Epidermal melanocyte (primary cell): Measurements from ENCODE around the gene AKR1C8.
"Not testable (repeated sequence)": the region's sequence is repeated elsewhere in the genome, so short reads cannot be mapped to it uniquely, and the experiment has no call there.

Source experiments
- DNase-seq: peaks from one replicate; pipeline ENCODE4 v3.0.0; 2011; ENCODE audit warnings: low spot score; ENCODE audit not compliant: insufficient read length

The AKR1C8 gene

GRCh38 chr10:5184987-5185775, at the start of gene AKR1C8:
Gene AKR1C8, minus strand, starts transcription at chr10:5185150. Its CDS starts 46 bp downstream, at chr10:5185104.
- no peak for DNase-seq

- no peak for DNase-seq
Measured at GRCh38 chr10:5234106-5234860, 49.3 kb upstream of the AKR1C8 start.

- DNase-seq, result no peak
Measured at GRCh38 chr10:5233324-5233723, 48.4 kb upstream of the AKR1C8 start.

- DNase-seq, result no peak
Measured at GRCh38 chr10:5229019-5229418, 44.1 kb upstream of the AKR1C8 start.

GRCh38 chr10:5222942-5223341, 38.0 kb upstream of the AKR1C8 start:
- not testable (repeated sequence) for DNase-seq

- DNase-seq, result no peak
Measured at GRCh38 chr10:5219262-5219661, 34.3 kb upstream of the AKR1C8 start.

GRCh38 chr10:5216801-5217200, 31.9 kb upstream of the AKR1C8 start:
- no peak for DNase-seq

GRCh38 chr10:5211696-5212536, 27.0 kb upstream of the AKR1C8 start:
- no peak for DNase-seq

GRCh38 chr10:5210261-5210660, 25.3 kb upstream of the AKR1C8 start:
- DNase-seq, result not testable (repeated sequence)

- DNase-seq, result not testable (repeated sequence)
Measured at GRCh38 chr10:5209776-5210175, 24.8 kb upstream of the AKR1C8 start.

- no peak for DNase-seq
Measured at GRCh38 chr10:5206799-5207198, 21.8 kb upstream of the AKR1C8 start.

- DNase-seq, result no peak
Measured at GRCh38 chr10:5199398-5199797, 14.4 kb upstream of the AKR1C8 start.

- no peak for DNase-seq
Measured at GRCh38 chr10:5198386-5198785, 13.4 kb upstream of the AKR1C8 start.

GRCh38 chr10:5196702-5197113, 11.8 kb upstream of the AKR1C8 start, which contains the start of gene AKR1C4:
Gene AKR1C4, plus strand, starts transcription at chr10:5196837. Its CDS starts 31 bp downstream, at chr10:5196868.
- DNase-seq, result no peak

GRCh38 chr10:5195727-5196374, 10.9 kb upstream of the AKR1C8 start:
- DNase-seq, result no peak

GRCh38 chr10:5194431-5194830, 9.5 kb upstream of the AKR1C8 start:
- no peak for DNase-seq

- DNase-seq, result no peak
Measured at GRCh38 chr10:5188358-5188757, 3.4 kb upstream of the AKR1C8 start.

- no peak for DNase-seq
Measured at GRCh38 chr10:5187867-5188266, 2.9 kb upstream of the AKR1C8 start.

- DNase-seq, result no peak
Measured at GRCh38 chr10:5183923-5184322, 1.0 kb downstream of the AKR1C8 start.

- not testable (repeated sequence) for DNase-seq
Measured at GRCh38 chr10:5180503-5180902, 4.4 kb downstream of the AKR1C8 start.

GRCh38 chr10:5175581-5175980, 9.4 kb downstream of the AKR1C8 start:
- not testable (repeated sequence) for DNase-seq
